ENCODE measurements around the gene SYNE3.

DNA sequence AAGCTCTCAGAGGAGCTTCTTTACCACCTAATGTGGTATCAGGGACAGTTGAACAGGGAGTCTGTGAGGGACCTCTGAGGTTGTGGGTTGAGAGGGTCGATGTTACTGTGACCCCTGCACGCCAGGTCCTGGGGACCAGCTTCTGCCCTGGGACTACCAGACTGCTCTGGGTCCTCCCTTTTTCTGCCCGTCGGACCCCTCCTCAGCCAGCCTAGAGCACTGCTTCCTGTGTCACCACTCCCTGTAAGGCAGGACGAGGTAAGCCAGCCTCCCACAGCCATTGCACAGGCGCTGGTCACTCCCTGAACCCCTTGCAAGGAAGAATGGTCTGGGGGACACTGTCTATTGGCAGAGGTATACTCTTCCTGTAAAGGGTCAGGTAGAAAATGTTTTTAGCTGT lies 38.1 kb downstream of the SYNE3 start:
- TF ChIP-seq, protein P1, sequence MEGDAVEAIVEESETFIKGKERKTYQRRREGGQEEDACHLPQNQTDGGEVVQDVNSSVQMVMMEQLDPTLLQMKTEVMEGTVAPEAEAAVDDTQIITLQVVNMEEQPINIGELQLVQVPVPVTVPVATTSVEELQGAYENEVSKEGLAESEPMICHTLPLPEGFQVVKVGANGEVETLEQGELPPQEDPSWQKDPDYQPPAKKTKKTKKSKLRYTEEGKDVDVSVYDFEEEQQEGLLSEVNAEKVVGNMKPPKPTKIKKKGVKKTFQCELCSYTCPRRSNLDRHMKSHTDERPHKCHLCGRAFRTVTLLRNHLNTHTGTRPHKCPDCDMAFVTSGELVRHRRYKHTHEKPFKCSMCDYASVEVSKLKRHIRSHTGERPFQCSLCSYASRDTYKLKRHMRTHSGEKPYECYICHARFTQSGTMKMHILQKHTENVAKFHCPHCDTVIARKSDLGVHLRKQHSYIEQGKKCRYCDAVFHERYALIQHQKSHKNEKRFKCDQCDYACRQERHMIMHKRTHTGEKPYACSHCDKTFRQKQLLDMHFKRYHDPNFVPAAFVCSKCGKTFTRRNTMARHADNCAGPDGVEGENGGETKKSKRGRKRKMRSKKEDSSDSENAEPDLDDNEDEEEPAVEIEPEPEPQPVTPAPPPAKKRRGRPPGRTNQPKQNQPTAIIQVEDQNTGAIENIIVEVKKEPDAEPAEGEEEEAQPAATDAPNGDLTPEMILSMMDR (IDR thresholded peaks at IDR 0.05; ENCODE audit: low read length), result no peak
- TF ChIP-seq EZH2 (IDR thresholded peaks at IDR 0.05; ENCODE audit: borderline replicate concordance, low read length), result no peak

Measured in OCI-LY1 (cell line).